WTC11 (cell line): ENCODE data around the gene DDIAS. TPM values are rescaled to one million over a fixed set of nuclear protein-coding genes. Genes with fewer than 3 reads are reported as not detected.
A peak's percentile ranks its signal among the peaks of the same experiment; 100 is the strongest.
"Not testable (repeated sequence)": the region's sequence is repeated elsewhere in the genome, so short reads cannot be mapped to it uniquely, and the experiment has no call there.

Source experiments
- ATAC-seq: fragments of 200-7000 bp; cut with Tn5 transposase; 2 replicates; pipeline ENCODE4 v1.10.0; 2021; ENCODE audit warnings: mild to moderate bottlenecking, moderate library complexity
- CTCF ChIA-PET: fragments of 300-600 bp; sonication (Branson Sonifier 250); formaldehyde crosslinking; loops from one replicate; lab custom pipeline; 2021; ENCODE audit warnings: antibody characterized with exemption; lab: Charles Lee
- POLR2A ChIA-PET: fragments of 350-600 bp; sonication (Branson Sonifier 250); formaldehyde crosslinking; loops from one replicate; lab custom pipeline; 2021; ENCODE audit warnings: antibody characterized with exemption; lab: Charles Lee
- DNase-seq: peaks from one replicate; pipeline ENCODE4 v3.0.0; 2021; ENCODE audit warnings: low spot score
- H3K27ac Mint-ChIP-seq: 2 replicates; pipeline ENCODE4 v1.8.0; 2021; ENCODE audit warnings: mixed read lengths
- H3K27me3 Mint-ChIP-seq: 2 replicates; pipeline ENCODE4 v1.8.0; 2021; ENCODE audit warnings: low read depth, mild to moderate bottlenecking, moderate library complexity, mixed read lengths
- H3K36me3 Mint-ChIP-seq: 2 replicates; pipeline ENCODE4 v1.8.0; 2021; ENCODE audit warnings: mixed read lengths
- H3K4me1 Mint-ChIP-seq: 2 replicates; pipeline ENCODE4 v1.8.0; 2022; ENCODE audit warnings: mixed read lengths
- H3K4me3 Mint-ChIP-seq: 2 replicates; pipeline ENCODE4 v1.8.0; 2021; ENCODE audit warnings: mild to moderate bottlenecking, moderate library complexity, mixed read lengths
- H3K9me3 Mint-ChIP-seq: 2 replicates; pipeline ENCODE4 v1.8.0; 2021; ENCODE audit warnings: mixed read lengths
- CBFB ChIP-seq: sonication (generic); formaldehyde crosslinking; IDR thresholded peaks from 2 replicates; pipeline ENCODE4 v1.8.1; 2022; ENCODE audit warnings: mild to moderate bottlenecking, low read depth, missing genetic modification reagents
- E2F1 ChIP-seq: sonication (generic); formaldehyde crosslinking; IDR thresholded peaks from 2 replicates; pipeline ENCODE4 v1.8.0; 2022; ENCODE audit warnings: mild to moderate bottlenecking, missing genetic modification reagents
- FOXK1 ChIP-seq: sonication (generic); formaldehyde crosslinking; IDR thresholded peaks from 2 replicates; pipeline ENCODE4 v1.8.0; 2022; ENCODE audit warnings: mild to moderate bottlenecking, moderate library complexity, missing genetic modification reagents
- FOXP1 ChIP-seq: sonication (generic); formaldehyde crosslinking; IDR thresholded peaks from 2 replicates; pipeline ENCODE4 v1.8.0; 2022; ENCODE audit warnings: missing genetic modification reagents, mild to moderate bottlenecking, moderate library complexity, borderline replicate concordance
- GTF2I ChIP-seq: fragments of 250-450 bp; sonication (Bioruptor Pico); conservative IDR thresholded peaks from 2 replicates; pipeline ENCODE4 v1.4.0; 2021; ENCODE audit warnings: mild to moderate bottlenecking
- HMGA2 ChIP-seq: fragments of 250-450 bp; sonication (Bioruptor Pico); IDR thresholded peaks from 2 replicates; pipeline ENCODE4 v1.4.0; 2021; ENCODE audit warnings: mild to moderate bottlenecking, moderate library complexity
- NFYB ChIP-seq: sonication (generic); formaldehyde crosslinking; conservative IDR thresholded peaks from 2 replicates; pipeline ENCODE4 v1.8.0; 2022; ENCODE audit warnings: low read depth, missing genetic modification reagents
- ZMAT4 ChIP-seq: fragments of 250-450 bp; sonication (Bioruptor Pico); IDR thresholded peaks from 2 replicates; pipeline ENCODE4 v1.9.0; 2021; ENCODE audit warnings: mild to moderate bottlenecking
- ZNF121 ChIP-seq: sonication (generic); formaldehyde crosslinking; IDR thresholded peaks from 2 replicates; pipeline ENCODE4 v1.8.0; 2023; ENCODE audit warnings: missing genetic modification reagents
- ZNF138 ChIP-seq: sonication (generic); formaldehyde crosslinking; conservative IDR thresholded peaks from 2 replicates; pipeline ENCODE4 v1.8.1; 2022; ENCODE audit warnings: mild to moderate bottlenecking, moderate library complexity, missing genetic modification reagents
- ZNF416 ChIP-seq: fragments of 250-450 bp; sonication (Bioruptor Pico); IDR thresholded peaks from 2 replicates; pipeline ENCODE4 v1.9.0; 2021; ENCODE audit warnings: mild to moderate bottlenecking, inconsistent platforms
- ZNF512 ChIP-seq: sonication (generic); formaldehyde crosslinking; IDR thresholded peaks from 2 replicates; pipeline ENCODE4 v1.8.1; 2022; ENCODE audit warnings: missing genetic modification reagents, borderline replicate concordance
- ZNF671 ChIP-seq: fragments of 250-450 bp; sonication (Bioruptor Pico); IDR thresholded peaks from 2 replicates; pipeline ENCODE4 v1.8.0; 2021; ENCODE audit warnings: mild to moderate bottlenecking
- total RNA-seq: library from RNA; stranded (reverse); gene quantifications from 3 replicates; pipeline ENCODE4 v1.2.3, GENCODE V29; 2021
- TF ChIP-seq, protein P1 (sequence below): sonication (generic); formaldehyde crosslinking; conservative IDR thresholded peaks from 2 replicates; pipeline ENCODE4 v1.8.1; 2023; ENCODE audit warnings: mild to moderate bottlenecking, low read depth, missing genetic modification reagents, moderate library complexity
- TF ChIP-seq, protein P2 (sequence below): sonication (generic); formaldehyde crosslinking; IDR thresholded peaks from 2 replicates; pipeline ENCODE4 v1.8.0; 2022; ENCODE audit warnings: mild to moderate bottlenecking, missing genetic modification reagents
- TF ChIP-seq, protein P3 (sequence below): sonication (generic); formaldehyde crosslinking; IDR thresholded peaks from 2 replicates; pipeline ENCODE4 v1.8.1; 2023; ENCODE audit warnings: mild to moderate bottlenecking, moderate library complexity, missing genetic modification reagents

DDIAS gene
- total RNA-seq, 1 experiment from 2014 or later, result 28.7 TPM

DNA sequence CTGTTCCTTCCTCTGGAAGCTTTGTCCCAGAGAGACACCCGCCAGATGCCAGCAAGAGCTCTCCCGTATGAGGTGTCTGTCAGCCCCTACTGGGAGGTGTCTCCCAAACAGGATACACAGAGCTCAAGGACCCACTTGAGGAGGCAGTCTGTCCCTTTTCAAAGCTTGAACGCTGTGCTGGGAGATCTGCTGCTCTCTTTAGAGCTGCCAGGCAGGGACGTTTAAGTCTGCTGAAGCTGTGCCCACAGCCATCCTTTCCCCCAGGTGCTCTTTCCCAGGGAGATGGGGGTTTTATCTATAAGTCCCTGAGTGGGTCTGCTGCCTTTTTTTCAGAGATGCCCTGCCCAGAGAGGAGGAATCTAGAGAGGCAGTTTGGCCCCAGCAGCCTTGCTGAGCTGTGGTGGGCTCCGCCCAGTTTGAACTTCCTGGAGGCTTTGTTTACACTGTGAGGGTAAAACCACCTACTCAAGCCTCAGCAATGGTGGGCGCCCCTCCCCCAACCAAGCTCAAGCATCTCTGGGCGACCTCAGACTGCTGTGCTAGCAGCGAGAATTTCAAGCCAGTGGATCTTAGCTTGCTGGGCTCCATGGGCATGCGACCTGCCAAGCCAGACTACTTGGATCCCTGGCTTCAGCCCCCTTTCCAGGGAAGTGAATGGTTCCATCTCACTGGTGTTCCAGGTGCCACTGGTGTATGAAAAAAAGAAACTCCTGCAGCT lies 54.4 kb downstream of the DDIAS start:
- H3K4me3 Mint-ChIP-seq, H3K27ac Mint-ChIP-seq: not testable (repeated sequence)
- ChIA-PET CTCF (interaction anchor here (0.5 to 1.8 kb wide), 3 partner anchors 10 to 127 kb away, joined by 3 to 5 read pairs (median 3); no protein-coding TSS in a partner anchor), POLR2A (interaction anchor here (0.8 to 1.9 kb wide), 2 partner anchors 56 to 201 kb away, joined by 3 to 5 read pairs; partner anchors contain the start of genes PCF11 and PRCP)
- peak; percentile 87 for ATAC-seq
- H3K27me3 Mint-ChIP-seq, result peaks cover 13% of the 10 kb centered on the region
- peaks cover 42% of the 10 kb centered on the region for H3K9me3 Mint-ChIP-seq
- peaks cover 24% of the 10 kb centered on the region for H3K36me3 Mint-ChIP-seq
- TF ChIP-seq FOXK1 (CRISPR knock-in tag), result peak; percentile 73
- peak; percentile 75 for DNase-seq
- peaks cover 12% of the 10 kb centered on the region for H3K4me1 Mint-ChIP-seq

GRCh38 chr11:82959987-82960778 lies 58.6 kb downstream of the DDIAS start:
- no peak overlapping the region for H3K27ac Mint-ChIP-seq
- DNase-seq, result no peak
- H3K4me1 Mint-ChIP-seq, result peaks cover 12% of the 10 kb centered on the region
- no peak overlapping the region for H3K4me3 Mint-ChIP-seq
- H3K36me3 Mint-ChIP-seq, result peaks cover 3% of the 10 kb centered on the region
- no peaks in the 10 kb centered on the region for H3K27me3 Mint-ChIP-seq
- ChIA-PET CTCF (interaction anchor here (0.8 to 1.1 kb wide), 3 partner anchors 33 to 259 kb away, joined by 3 read pairs; no protein-coding TSS in a partner anchor), POLR2A (no interaction called here)
- peaks cover 9% of the 10 kb centered on the region for H3K9me3 Mint-ChIP-seq
- no peak for ATAC-seq
- TF ChIP-seq, protein P1, sequence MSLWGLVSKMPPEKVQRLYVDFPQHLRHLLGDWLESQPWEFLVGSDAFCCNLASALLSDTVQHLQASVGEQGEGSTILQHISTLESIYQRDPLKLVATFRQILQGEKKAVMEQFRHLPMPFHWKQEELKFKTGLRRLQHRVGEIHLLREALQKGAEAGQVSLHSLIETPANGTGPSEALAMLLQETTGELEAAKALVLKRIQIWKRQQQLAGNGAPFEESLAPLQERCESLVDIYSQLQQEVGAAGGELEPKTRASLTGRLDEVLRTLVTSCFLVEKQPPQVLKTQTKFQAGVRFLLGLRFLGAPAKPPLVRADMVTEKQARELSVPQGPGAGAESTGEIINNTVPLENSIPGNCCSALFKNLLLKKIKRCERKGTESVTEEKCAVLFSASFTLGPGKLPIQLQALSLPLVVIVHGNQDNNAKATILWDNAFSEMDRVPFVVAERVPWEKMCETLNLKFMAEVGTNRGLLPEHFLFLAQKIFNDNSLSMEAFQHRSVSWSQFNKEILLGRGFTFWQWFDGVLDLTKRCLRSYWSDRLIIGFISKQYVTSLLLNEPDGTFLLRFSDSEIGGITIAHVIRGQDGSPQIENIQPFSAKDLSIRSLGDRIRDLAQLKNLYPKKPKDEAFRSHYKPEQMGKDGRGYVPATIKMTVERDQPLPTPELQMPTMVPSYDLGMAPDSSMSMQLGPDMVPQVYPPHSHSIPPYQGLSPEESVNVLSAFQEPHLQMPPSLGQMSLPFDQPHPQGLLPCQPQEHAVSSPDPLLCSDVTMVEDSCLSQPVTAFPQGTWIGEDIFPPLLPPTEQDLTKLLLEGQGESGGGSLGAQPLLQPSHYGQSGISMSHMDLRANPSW (CRISPR knock-in tag), result no peak
- TF ChIP-seq E2F1, result no peak

GRCh38 chr11:82960779-82961143 lies 59.2 kb downstream of the DDIAS start:
- H3K27me3 Mint-ChIP-seq, result no peaks in the 10 kb centered on the region
- POLR2A ChIA-PET, result no interaction called here
- H3K4me1 Mint-ChIP-seq, result peaks cover 7% of the 10 kb centered on the region
- no peak for DNase-seq
- CTCF ChIA-PET, result interaction anchor here (0.8 to 1.1 kb wide), 3 partner anchors 34 to 258 kb away, joined by 3 read pairs; no protein-coding TSS in a partner anchor
- H3K9me3 Mint-ChIP-seq, result 0 out of 2 replicates have a peak, but pooled peaks cover 4% of the 10 kb centered on the region
- no peak overlapping the region for H3K4me3 Mint-ChIP-seq
- no peak for ATAC-seq
- no peak overlapping the region for H3K27ac Mint-ChIP-seq
- no peaks in the 10 kb centered on the region for H3K36me3 Mint-ChIP-seq
- no peak for TF ChIP-seq ZNF121 (CRISPR knock-in tag)
- no peak for TF ChIP-seq FOXP1 (CRISPR knock-in tag)
- TF ChIP-seq, protein P1 (CRISPR knock-in tag), result no peak
- TF ChIP-seq HMGA2 (CRISPR knock-in tag), result no peak
- TF ChIP-seq NFYB, result no peak
- no peak for TF ChIP-seq ZNF416 (CRISPR knock-in tag)
- TF ChIP-seq ZNF138 (CRISPR knock-in tag), result no peak
- TF ChIP-seq CBFB (CRISPR knock-in tag), result no peak
- no peak for TF ChIP-seq ZNF671 (CRISPR knock-in tag)
- no peak for TF ChIP-seq FOXK1 (CRISPR knock-in tag)
- TF ChIP-seq ZNF512, result no peak
- TF ChIP-seq, protein P2, sequence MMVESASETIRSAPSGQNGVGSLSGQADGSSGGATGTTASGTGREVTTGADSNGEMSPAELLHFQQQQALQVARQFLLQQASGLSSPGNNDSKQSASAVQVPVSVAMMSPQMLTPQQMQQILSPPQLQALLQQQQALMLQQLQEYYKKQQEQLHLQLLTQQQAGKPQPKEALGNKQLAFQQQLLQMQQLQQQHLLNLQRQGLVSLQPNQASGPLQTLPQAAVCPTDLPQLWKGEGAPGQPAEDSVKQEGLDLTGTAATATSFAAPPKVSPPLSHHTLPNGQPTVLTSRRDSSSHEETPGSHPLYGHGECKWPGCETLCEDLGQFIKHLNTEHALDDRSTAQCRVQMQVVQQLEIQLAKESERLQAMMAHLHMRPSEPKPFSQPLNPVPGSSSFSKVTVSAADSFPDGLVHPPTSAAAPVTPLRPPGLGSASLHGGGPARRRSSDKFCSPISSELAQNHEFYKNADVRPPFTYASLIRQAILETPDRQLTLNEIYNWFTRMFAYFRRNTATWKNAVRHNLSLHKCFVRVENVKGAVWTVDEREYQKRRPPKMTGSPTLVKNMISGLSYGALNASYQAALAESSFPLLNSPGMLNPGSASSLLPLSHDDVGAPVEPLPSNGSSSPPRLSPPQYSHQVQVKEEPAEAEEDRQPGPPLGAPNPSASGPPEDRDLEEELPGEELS, result no peak
- no peak for TF ChIP-seq ZMAT4 (CRISPR knock-in tag)
- TF ChIP-seq GTF2I (CRISPR knock-in tag), result no peak
- TF ChIP-seq, protein P3, sequence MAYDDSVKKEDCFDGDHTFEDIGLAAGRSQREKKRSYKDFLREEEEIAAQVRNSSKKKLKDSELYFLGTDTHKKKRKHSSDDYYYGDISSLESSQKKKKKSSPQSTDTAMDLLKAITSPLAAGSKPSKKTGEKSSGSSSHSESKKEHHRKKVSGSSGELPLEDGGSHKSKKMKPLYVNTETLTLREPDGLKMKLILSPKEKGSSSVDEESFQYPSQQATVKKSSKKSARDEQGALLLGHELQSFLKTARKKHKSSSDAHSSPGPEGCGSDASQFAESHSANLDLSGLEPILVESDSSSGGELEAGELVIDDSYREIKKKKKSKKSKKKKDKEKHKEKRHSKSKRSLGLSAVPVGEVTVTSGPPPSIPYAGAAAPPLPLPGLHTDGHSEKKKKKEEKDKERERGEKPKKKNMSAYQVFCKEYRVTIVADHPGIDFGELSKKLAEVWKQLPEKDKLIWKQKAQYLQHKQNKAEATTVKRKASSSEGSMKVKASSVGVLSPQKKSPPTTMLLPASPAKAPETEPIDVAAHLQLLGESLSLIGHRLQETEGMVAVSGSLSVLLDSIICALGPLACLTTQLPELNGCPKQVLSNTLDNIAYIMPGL, result no peak
